Measurements from ENCODE around the gene ZFX. TPM values are rescaled to one million over a fixed set of nuclear protein-coding genes. Genes with fewer than 3 reads are reported as not detected.
A peak's percentile ranks its signal among the peaks of the same experiment; 100 is the strongest.

Gene ZFX
- total and polyA plus RNA-seq, 7 donors = 3.8 to 72.3 (median 55.4) TPM

DNA sequence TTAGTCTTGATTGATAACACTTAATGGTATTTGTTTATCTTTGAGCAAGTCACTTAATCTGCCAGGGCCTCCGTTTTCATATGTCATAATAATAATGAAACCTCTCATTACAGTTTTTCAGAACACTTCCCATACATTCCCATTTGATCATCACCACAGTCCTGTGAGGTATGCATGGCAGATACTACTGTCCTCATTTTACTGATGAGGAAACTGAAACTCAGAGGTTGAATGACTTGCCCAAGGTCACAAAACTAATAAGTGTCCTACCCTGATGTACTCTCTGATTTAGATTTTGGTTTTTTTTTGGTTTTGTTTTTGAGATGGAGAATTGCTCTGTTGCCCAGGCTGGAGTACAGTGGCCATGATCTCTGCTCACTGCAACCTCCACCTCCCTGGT, 25.7 kb downstream of the ZFX start:
- intact Hi-C loops (cut with DNase I) = no loop called here
- Histone ChIP-seq H3K4me1 (peaks cover 17% of the 10 kb centered on the region), H3K9me3 (no peaks in the 10 kb centered on the region), H3K27me3 (ENCODE audit: insufficient read depth in 3 of 3, low read length in 2 of 3) (no peaks in the 10 kb centered on the region), H3K4me3 (no peak overlapping the region), H3K27ac (no peak overlapping the region), H3K36me3 (ENCODE audit: insufficient read depth in 1 of 2, low read depth in 1 of 2) (peaks cover 0 to 74% of the 10 kb centered on the region in 2 donors)
- no peak for ATAC-seq
- TF ChIP-seq, protein P1, sequence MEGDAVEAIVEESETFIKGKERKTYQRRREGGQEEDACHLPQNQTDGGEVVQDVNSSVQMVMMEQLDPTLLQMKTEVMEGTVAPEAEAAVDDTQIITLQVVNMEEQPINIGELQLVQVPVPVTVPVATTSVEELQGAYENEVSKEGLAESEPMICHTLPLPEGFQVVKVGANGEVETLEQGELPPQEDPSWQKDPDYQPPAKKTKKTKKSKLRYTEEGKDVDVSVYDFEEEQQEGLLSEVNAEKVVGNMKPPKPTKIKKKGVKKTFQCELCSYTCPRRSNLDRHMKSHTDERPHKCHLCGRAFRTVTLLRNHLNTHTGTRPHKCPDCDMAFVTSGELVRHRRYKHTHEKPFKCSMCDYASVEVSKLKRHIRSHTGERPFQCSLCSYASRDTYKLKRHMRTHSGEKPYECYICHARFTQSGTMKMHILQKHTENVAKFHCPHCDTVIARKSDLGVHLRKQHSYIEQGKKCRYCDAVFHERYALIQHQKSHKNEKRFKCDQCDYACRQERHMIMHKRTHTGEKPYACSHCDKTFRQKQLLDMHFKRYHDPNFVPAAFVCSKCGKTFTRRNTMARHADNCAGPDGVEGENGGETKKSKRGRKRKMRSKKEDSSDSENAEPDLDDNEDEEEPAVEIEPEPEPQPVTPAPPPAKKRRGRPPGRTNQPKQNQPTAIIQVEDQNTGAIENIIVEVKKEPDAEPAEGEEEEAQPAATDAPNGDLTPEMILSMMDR (IDR thresholded peaks at IDR 0.05) = no peak
- DNase-seq = no peak
- WGBS, 3 donors = 76 to 97% (median 92%) methylated on average over 1 of the region's 1 CpG

DNA sequence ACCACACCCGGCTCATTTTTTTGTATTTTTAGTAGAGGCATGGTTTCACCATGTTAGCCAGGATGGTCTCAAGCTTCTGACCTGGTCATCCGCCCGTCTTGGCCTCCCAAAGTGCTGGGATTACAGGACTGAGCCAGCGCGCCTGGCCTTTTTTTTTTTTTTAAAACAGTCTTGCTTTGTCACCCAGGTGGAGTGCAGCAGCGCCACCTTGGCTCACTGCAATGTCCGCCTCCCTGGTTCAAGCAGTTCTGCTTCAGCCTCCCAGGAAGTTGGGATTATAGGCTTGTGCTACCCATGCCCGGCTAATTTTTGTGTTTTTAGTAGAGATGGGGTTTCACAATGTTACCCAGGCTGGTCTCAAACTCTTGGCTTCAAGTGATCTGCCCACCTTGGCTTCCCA, 28.9 kb downstream of the ZFX start:
- no peak for ATAC-seq
- WGBS, 3 donors = 95 to 96% (median 96%) methylated on average over 8 of the region's 8 CpGs
- peaks cover 0 to 86% of the 10 kb centered on the region in 2 donors for H3K36me3 ChIP-seq (ENCODE audit: insufficient read depth in 1 of 2, low read depth in 1 of 2)

DNA sequence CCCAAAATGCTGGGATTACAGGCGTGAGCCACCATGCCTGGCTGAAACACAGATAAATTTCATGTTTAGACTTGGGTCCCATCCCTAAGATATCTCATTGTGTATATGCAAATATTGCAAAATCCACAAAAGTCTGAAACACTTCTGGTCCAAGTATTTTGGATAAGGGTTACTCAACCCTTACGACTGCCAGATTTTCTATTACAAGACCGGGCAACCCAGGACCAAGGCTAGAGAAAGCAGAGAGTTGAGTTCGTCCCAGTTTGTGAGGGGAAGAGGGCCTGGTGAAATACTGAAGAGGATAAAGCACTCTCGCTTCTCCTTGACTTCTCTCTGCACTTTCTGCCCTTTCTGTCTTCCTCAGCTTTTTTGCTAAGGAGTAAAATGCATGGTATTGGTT, 34.5 kb downstream of the ZFX start:
- no peak overlapping the region for H3K4me3 ChIP-seq
- no peak for DNase-seq
- TF ChIP-seq, protein P1 (IDR thresholded peaks at IDR 0.05) = no peak
- H3K36me3 ChIP-seq (ENCODE audit: insufficient read depth in 1 of 2, low read depth in 1 of 2) = peaks cover 0 to 76% of the 10 kb centered on the region in 2 donors
- H3K27ac ChIP-seq = no peak overlapping the region
- ATAC-seq = peak in 1 of 4 donors; percentile 28
- H3K9me3 ChIP-seq = no peaks in the 10 kb centered on the region
- WGBS, 3 donors = 81 to 90% (median 87%) methylated on average over 5 of the region's 5 CpGs
- H3K27me3 ChIP-seq (ENCODE audit: insufficient read depth in 3 of 3, low read length in 2 of 3) = no peaks in the 10 kb centered on the region
- intact Hi-C loops (cut with DNase I) = no loop called here
- peaks cover 10% of the 10 kb centered on the region for H3K4me1 ChIP-seq

More for the DNA sequence above, 28.9 kb downstream of the ZFX start:
- Histone ChIP-seq H3K27ac (no peak overlapping the region), H3K4me1 (peaks cover 8% of the 10 kb centered on the region), H3K9me3 (no peaks in the 10 kb centered on the region), H3K4me3 (no peak overlapping the region), H3K27me3 (ENCODE audit: insufficient read depth in 3 of 3, low read length in 2 of 3) (no peaks in the 10 kb centered on the region)
- no peak for DNase-seq
- TF ChIP-seq, protein P1 (IDR thresholded peaks at IDR 0.05) = no peak
- intact Hi-C loops (cut with DNase I) = no loop called here

DNA sequence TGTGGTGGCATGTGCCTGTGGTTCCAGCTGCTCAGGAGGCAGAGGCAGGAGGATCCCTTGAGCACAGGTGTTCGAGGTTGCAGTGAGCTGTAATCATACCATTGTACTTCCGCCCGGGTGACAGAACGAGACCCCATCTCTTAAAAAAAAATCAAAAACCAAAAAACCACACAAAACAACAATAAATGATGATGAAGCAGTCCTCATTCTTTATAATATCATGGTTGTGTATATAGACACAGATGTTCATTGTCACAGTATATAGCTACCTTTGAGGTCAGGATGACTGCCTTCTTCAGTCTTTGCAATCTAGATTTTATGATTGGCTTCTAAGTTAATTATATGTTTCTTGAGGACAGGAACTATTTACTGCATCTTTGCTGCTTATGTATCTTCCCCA, 37.0 kb downstream of the ZFX start:
- Histone ChIP-seq H3K4me1 (peaks cover 27% of the 10 kb centered on the region), H3K27ac (no peak overlapping the region), H3K36me3 (ENCODE audit: insufficient read depth in 1 of 2, low read depth in 1 of 2) (peaks cover 0 to 55% of the 10 kb centered on the region in 2 donors), H3K27me3 (ENCODE audit: insufficient read depth in 3 of 3, low read length in 2 of 3) (no peaks in the 10 kb centered on the region), H3K4me3 (no peak overlapping the region), H3K9me3 (no peaks in the 10 kb centered on the region)
- intact Hi-C loops (cut with DNase I) = no loop called here
- no peak for ATAC-seq
- 92 to 95% (median 94%) methylated on average over 4 of the region's 4 CpGs for WGBS, 3 donors
- DNase-seq = no peak
- TF ChIP-seq, protein P1 (IDR thresholded peaks at IDR 0.05) = no peak

DNA sequence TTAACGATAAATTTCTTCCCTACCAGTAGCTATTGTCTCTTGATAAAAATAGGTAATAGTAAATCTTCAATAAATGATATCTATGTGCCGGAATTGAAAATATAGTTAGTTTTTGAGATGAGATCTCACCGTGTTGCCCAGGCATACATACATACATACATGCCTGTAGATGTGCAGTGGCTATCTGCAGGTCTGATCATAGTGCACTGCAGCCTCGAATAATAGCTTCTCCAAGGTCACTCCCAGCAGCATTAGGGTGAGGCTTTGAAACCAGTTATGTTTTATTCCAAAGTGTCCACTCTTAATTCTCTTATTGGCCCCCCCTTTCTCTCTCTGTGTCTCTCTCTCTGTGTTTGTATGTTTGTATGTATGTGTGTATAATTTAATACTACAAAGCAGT, 37.5 kb downstream of the ZFX start:
- Histone ChIP-seq H3K36me3 (ENCODE audit: insufficient read depth in 1 of 2, low read depth in 1 of 2) (peaks cover 0 to 50% of the 10 kb centered on the region in 2 donors), H3K4me1 (peaks cover 24% of the 10 kb centered on the region), H3K27me3 (ENCODE audit: insufficient read depth in 3 of 3, low read length in 2 of 3) (no peaks in the 10 kb centered on the region), H3K4me3 (no peak overlapping the region), H3K9me3 (no peaks in the 10 kb centered on the region), H3K27ac (no peak overlapping the region)
- DNase-seq = no peak
- ATAC-seq = no peak
- intact Hi-C loops (cut with DNase I) = no loop called here
- whole genome bisulfite sequencing, 3 donors = 76 to 86% (median 79%) methylated on average over 4 of the region's 4 CpGs
- TF ChIP-seq, protein P1 (IDR thresholded peaks at IDR 0.05) = no peak

All from psoas muscle (tissue), 8 donors.